Naive B cell (primary cell): ENCODE measurements around the gene UBLCP1. TPM values are rescaled to one million over a fixed set of nuclear protein-coding genes. Genes with fewer than 3 reads are reported as not detected.
"Not testable (repeated sequence)": the region's sequence is repeated elsewhere in the genome, so short reads cannot be mapped to it uniquely, and the experiment has no call there.

Experiments
- ATAC-seq, 2 donors: fragments of 150-1000 bp; cut with Tn5 transposase; 2 replicates each; pipeline ENCODE4 v1.10.0; 2021; ENCODE audit warnings: low read depth in 2 of 2, mild to moderate bottlenecking in 2 of 2, moderate library complexity in 2 of 2
- DNase-seq: peaks from one replicate; pipeline ENCODE4 v3.0.0; 2022
- H3K27ac Mint-ChIP-seq, 6 donors: one replicate each; pipeline ENCODE4 v1.8.0; 2020 to 2022; ENCODE audit warnings: mild to moderate bottlenecking in 6 of 6, mixed read lengths in 6 of 6, moderate library complexity in 5 of 6, inconsistent platforms in 2 of 6
- H3K27me3 Mint-ChIP-seq, 3 donors: one replicate each; pipeline ENCODE4 v1.8.0; 2021 to 2022; ENCODE audit warnings: mixed read lengths in 3 of 3, mild to moderate bottlenecking in 1 of 3
- H3K36me3 Mint-ChIP-seq, 2 donors: one replicate each; pipeline ENCODE4 v1.8.0; 2020 to 2022; ENCODE audit warnings: mixed read lengths in 2 of 2, inconsistent platforms in 1 of 2, mild to moderate bottlenecking in 1 of 2
- H3K4me1 Mint-ChIP-seq, 3 donors: one replicate each; pipeline ENCODE4 v1.8.0; 2020 to 2022; ENCODE audit warnings: mixed read lengths in 3 of 3, inconsistent platforms in 1 of 3, mild to moderate bottlenecking in 1 of 3, moderate library complexity in 1 of 3
- H3K4me3 Mint-ChIP-seq, 8 donors: one replicate each; pipeline ENCODE4 v1.8.0; 2020 to 2022; ENCODE audit warnings: mild to moderate bottlenecking in 8 of 8, mixed read lengths in 8 of 8, moderate library complexity in 8 of 8, inconsistent platforms in 2 of 8
- H3K9me3 Mint-ChIP-seq, 7 donors: one replicate each; pipeline ENCODE4 v1.8.0; 2020 to 2022; ENCODE audit warnings: mixed read lengths in 7 of 7, mild to moderate bottlenecking in 5 of 7, inconsistent platforms in 2 of 7, moderate library complexity in 1 of 7
- polyA plus RNA-seq, 6 donors: library from polyadenylated mRNA; unstranded; fragments of 300-500 nt; fragmentation: Illumina TruSeq; gene quantifications; one replicate each; pipeline ENCODE4 v1.2.3, GENCODE V29; 2021; ENCODE audit warnings: low read depth in 6 of 6

The UBLCP1 gene
- polyA plus RNA-seq, 6 donors from 2014 or later = 48.4 to 69.5 (median 61.2) TPM

- not testable (repeated sequence) for DNase-seq, ATAC-seq, H3K9me3 Mint-ChIP-seq, H3K36me3 Mint-ChIP-seq
- Mint-ChIP-seq H3K4me1 (peaks cover 24 to 29% (median 25%) of the 10 kb centered on the region in 3 donors), H3K4me3 (peak overlapping the region in 2 of 8 donors; percentile 11 to 74), H3K27me3 (peaks cover 5 to 22% (median 13%) of the 10 kb centered on the region in 3 donors), H3K27ac (peak overlapping the region in 1 of 6 donors; percentile 35)
These were observed 2.9 kb upstream of the UBLCP1 start for GRCh38 chr5:159260212-159260611.

GRCh38 chr5:159262472-159262858 is 625 bp upstream of the UBLCP1 start:
- H3K4me1 Mint-ChIP-seq = peaks cover 25 to 42% (median 35%) of the 10 kb centered on the region in 3 donors
- H3K4me3 Mint-ChIP-seq = peak overlapping the region; percentile 89 to 99 (median 93)
- DNase-seq (no peak), ATAC-seq (peak; percentile 1 to 4)
- H3K27me3 Mint-ChIP-seq = peaks cover 0 to 2% (median 0%) of the 10 kb centered on the region in 3 donors
- peaks cover 0 to 18% (median 8%) of the 10 kb centered on the region in 7 donors for H3K9me3 Mint-ChIP-seq
- H3K36me3 Mint-ChIP-seq = peaks cover 11% of the 10 kb centered on the region in 2 donors
- peak overlapping the region; percentile 94 to 99 (median 99) for H3K27ac Mint-ChIP-seq

DNA sequence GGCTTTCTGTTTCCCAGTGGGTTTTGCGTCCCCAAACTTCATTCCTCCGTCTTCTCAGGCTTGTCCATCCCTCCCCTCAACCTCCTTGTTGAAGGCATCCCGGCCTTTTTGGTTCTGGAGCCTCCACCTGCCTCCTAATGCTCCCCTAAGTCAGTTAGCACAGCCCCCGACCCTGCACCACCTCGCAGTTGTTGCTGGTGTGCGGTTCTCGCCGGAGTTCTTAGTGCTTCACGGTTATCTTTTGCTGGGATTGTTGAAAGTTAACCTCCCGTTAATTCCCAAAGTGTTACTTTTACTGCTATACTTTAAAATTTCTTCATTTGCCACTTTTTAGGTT is 447 bp downstream of the UBLCP1 start:
- ATAC-seq = peak; percentile 7 to 12
- Mint-ChIP-seq H3K27me3 (no peaks in the 10 kb centered on the region), H3K36me3 (peaks cover 11 to 16% of the 10 kb centered on the region in 2 donors), H3K4me1 (peaks cover 29 to 46% (median 35%) of the 10 kb centered on the region in 3 donors), H3K27ac (peak overlapping the region; percentile 71 to 99 (median 99)), H3K9me3 (peaks cover 0 to 24% (median 14%) of the 10 kb centered on the region in 7 donors), H3K4me3 (peak overlapping the region; percentile 89 to 99 (median 93))
- DNase-seq = no peak

DNA sequence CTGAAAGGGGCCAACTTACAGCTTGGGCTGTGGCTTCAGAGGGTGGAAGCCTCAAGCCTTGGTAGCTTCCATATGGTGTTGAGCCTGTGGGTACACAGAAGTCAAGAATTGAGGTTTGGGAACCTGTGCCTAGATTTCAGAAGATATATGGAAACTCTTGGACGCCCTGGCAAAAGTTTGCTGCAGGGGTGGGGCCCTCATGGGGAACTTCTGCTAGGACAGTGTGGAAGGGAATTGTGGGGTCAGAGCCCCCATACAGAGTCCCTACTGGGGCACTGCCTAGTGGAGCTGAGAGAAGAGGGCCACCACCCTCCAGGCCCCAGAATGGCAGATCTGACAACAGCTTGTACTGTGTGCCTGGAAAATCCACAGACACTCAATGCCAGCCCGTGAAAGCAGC is 3.7 kb downstream of the UBLCP1 start:
- H3K4me3 Mint-ChIP-seq, H3K27me3 Mint-ChIP-seq, DNase-seq, ATAC-seq: not testable (repeated sequence)
- H3K4me1 Mint-ChIP-seq = peaks cover 23 to 39% (median 35%) of the 10 kb centered on the region in 3 donors
- peaks cover 11 to 24% of the 10 kb centered on the region in 2 donors for H3K36me3 Mint-ChIP-seq
- H3K27ac Mint-ChIP-seq = peak overlapping the region in 1 of 6 donors; percentile 18
- H3K9me3 Mint-ChIP-seq = peaks cover 0 to 24% (median 14%) of the 10 kb centered on the region in 7 donors

GRCh38 chr5:159269723-159270122 is 6.6 kb downstream of the UBLCP1 start:
- peaks cover 5 to 17% (median 10%) of the 10 kb centered on the region in 3 donors for H3K4me1 Mint-ChIP-seq
- peaks cover 0 to 24% (median 14%) of the 10 kb centered on the region in 7 donors for H3K9me3 Mint-ChIP-seq
- H3K36me3 Mint-ChIP-seq = peaks cover 11 to 24% of the 10 kb centered on the region in 2 donors
- DNase-seq = no peak
- H3K27ac Mint-ChIP-seq = no peak overlapping the region
- H3K4me3 Mint-ChIP-seq = no peak overlapping the region
- no peaks in the 10 kb centered on the region for H3K27me3 Mint-ChIP-seq
- no peak for ATAC-seq

DNA sequence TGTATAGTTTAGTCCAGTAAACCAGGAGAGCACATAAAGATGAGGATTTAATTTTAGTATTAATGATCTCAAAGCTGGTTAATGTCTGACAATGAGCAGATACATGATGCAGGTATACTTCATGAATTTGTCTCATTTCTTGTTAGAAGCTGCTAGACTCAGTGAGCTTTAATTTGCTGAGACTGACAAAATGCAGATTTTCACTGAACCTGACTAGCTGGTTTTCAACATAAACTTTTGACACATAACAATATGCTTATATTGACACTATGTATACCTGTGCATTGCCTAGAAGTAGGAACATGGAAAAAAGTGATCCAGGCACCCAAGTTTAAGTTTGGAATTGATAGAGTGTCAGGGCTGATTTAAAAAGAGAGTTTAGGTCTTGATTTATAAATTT is 10.8 kb downstream of the UBLCP1 start:
- H3K27me3 Mint-ChIP-seq = no peaks in the 10 kb centered on the region
- ATAC-seq = no peak
- no peaks in the 10 kb centered on the region for H3K9me3 Mint-ChIP-seq
- H3K4me3 Mint-ChIP-seq = no peak overlapping the region
- peaks cover 0 to 7% of the 10 kb centered on the region in 2 donors for H3K36me3 Mint-ChIP-seq
- no peak overlapping the region for H3K27ac Mint-ChIP-seq
- H3K4me1 Mint-ChIP-seq = no peaks in the 10 kb centered on the region
- DNase-seq = no peak

DNA sequence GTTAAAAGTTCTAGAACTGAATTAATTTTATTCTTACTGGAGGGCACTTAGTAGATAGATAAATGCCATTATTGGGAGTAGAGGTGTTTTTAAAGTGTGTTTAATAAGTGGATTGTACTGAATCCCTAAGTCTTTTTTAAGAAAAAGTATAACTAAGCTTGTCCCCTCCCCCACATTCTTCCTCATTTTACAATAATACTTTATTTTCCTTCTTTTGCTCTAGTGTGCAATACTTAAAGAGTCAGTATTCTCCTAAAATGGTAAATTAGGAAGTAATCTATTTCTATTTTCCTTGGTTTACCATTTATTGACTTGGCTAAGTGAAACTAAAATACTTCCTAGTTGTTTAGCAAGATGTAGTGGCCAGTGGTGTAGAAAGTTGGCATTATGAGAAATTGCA is 11.6 kb downstream of the UBLCP1 start:
- Mint-ChIP-seq H3K4me1 (no peaks in the 10 kb centered on the region), H3K36me3 (peaks cover 0 to 7% of the 10 kb centered on the region in 2 donors), H3K27ac (no peak overlapping the region), H3K9me3 (no peaks in the 10 kb centered on the region), H3K4me3 (no peak overlapping the region), H3K27me3 (no peaks in the 10 kb centered on the region)
- no peak for ATAC-seq
- no peak for DNase-seq

- DNase-seq (peak; percentile 28), ATAC-seq (peak; percentile 52 to 65)
- H3K27me3 Mint-ChIP-seq = no peaks in the 10 kb centered on the region
- no peaks in the 10 kb centered on the region for H3K36me3 Mint-ChIP-seq
- peak overlapping the region in 1 of 8 donors; percentile 12 for H3K4me3 Mint-ChIP-seq
- H3K9me3 Mint-ChIP-seq = peaks cover 0 to 3% (median 0%) of the 10 kb centered on the region in 7 donors
- no peaks in the 10 kb centered on the region for H3K4me1 Mint-ChIP-seq
- no peak overlapping the region for H3K27ac Mint-ChIP-seq
These were observed 23.4 kb downstream of the UBLCP1 start for GRCh38 chr5:159286420-159287035.

DNA sequence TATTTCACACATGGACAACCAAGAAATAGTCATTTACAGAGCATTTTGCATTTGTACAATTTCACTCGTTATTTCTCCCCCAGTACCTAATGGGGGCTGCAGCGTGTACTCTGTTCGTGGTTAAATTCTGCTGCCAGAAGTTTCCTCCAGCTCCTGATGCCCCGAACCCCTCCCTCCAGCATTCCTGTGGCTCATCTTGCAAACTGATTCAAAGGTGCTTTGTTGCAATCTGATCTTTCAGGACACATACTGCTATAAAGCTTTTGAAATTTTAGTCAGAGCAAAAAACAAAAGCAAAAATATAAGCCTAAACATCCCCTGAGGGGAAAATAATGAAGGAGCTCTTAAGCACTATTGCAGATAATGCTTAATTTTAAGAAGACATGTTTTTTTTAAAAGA is 27.7 kb downstream of the UBLCP1 start:
- H3K36me3 Mint-ChIP-seq = no peaks in the 10 kb centered on the region
- no peak overlapping the region for H3K27ac Mint-ChIP-seq
- no peaks in the 10 kb centered on the region for H3K4me1 Mint-ChIP-seq
- H3K9me3 Mint-ChIP-seq = peaks cover 0 to 3% (median 0%) of the 10 kb centered on the region in 7 donors
- DNase-seq = no peak
- no peaks in the 10 kb centered on the region for H3K27me3 Mint-ChIP-seq
- no peak for ATAC-seq
- H3K4me3 Mint-ChIP-seq = no peak overlapping the region

DNA sequence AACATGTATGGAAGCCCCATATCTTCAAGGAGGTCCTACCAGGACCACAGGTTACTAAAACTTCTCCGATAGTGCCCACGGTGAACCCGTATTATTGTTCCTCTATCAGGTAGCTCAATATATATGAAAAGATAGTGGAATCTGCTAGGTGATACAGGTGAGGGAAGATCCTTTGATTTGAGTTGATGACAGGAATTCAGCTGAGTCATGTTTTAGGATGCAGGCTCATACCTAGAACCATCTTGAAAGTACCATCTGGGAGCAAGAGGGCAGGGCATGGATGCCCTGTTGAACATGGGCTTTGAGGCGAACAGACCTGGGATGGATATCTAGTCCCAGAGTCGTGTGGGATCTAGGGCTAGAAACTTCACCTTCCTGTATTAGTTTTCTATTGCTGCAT is 31.8 kb downstream of the UBLCP1 start:
- Mint-ChIP-seq H3K4me1 (no peaks in the 10 kb centered on the region), H3K27ac (no peak overlapping the region), H3K27me3 (no peaks in the 10 kb centered on the region), H3K9me3 (peaks cover 8 to 38% (median 26%) of the 10 kb centered on the region in 7 donors), H3K4me3 (peak overlapping the region in 1 of 8 donors; percentile 10), H3K36me3 (peaks cover 6 to 22% of the 10 kb centered on the region in 2 donors)
- ATAC-seq (no peak), DNase-seq (no peak)

GRCh38 chr5:159297300-159297699 is 34.2 kb downstream of the UBLCP1 start:
- ATAC-seq, H3K4me1 Mint-ChIP-seq, H3K27me3 Mint-ChIP-seq, DNase-seq, H3K27ac Mint-ChIP-seq, H3K4me3 Mint-ChIP-seq: not testable (repeated sequence)
- Mint-ChIP-seq H3K9me3 (peaks cover 13 to 60% (median 40%) of the 10 kb centered on the region in 7 donors), H3K36me3 (peaks cover 11 to 34% of the 10 kb centered on the region in 2 donors)

GRCh38 chr5:159301466-159301865 is 38.4 kb downstream of the UBLCP1 start:
- H3K9me3 Mint-ChIP-seq = peaks cover 21 to 74% (median 56%) of the 10 kb centered on the region in 7 donors
- ATAC-seq (no peak), DNase-seq (no peak)
- no peak overlapping the region for H3K4me3 Mint-ChIP-seq
- H3K36me3 Mint-ChIP-seq = peaks cover 21 to 54% of the 10 kb centered on the region in 2 donors
- peak overlapping the region in 1 of 6 donors; percentile 54 for H3K27ac Mint-ChIP-seq
- H3K4me1 Mint-ChIP-seq = peaks cover 6 to 18% (median 14%) of the 10 kb centered on the region in 3 donors
- no peaks in the 10 kb centered on the region for H3K27me3 Mint-ChIP-seq

DNA sequence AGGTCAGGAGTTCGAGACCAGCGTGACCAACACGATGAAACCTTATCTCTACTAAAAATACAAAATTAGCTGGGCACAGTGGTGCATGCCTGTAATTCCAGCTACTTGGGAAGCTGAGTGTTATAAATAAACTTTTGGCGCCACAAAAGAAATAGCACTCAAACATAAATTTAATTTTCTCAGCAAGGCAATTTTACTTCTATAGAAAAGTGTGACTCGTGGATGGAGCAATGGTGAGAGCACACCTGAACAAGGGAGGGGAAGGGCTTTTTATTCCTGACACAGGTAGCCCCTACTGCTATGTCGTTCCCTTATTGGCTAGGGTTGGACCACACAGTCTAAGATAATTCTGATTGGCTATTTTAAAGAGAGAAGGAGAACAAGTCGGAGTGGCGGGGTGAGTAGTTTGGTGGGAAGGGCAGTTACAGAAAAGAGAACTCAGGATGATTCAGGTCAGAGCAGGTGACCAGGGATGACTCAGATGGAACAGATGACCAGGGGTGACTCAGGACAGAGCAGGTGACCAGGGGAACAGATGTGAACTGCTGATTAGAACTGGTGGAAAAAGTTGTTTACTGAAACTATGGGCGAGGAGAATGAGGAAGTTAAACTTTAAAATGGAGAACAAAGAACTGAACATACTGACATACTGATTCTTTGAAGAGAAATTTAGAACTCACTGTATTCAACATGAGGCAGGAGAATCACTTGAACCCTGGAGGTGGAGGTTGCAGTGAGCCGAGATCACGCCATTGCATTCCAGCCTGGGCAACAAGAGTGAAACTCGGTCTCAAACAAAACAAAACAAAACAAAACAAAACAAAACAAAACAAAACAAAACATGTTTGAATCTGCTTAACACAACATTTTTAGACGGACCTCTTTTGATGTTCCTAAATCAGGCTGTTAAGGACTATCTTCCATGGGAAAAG is 39.1 kb downstream of the UBLCP1 start:
- peak in 1 of 2 donors; percentile 16 for ATAC-seq
- peaks cover 21 to 51% of the 10 kb centered on the region in 2 donors for H3K36me3 Mint-ChIP-seq
- not testable (repeated sequence) for H3K27me3 Mint-ChIP-seq, DNase-seq
- H3K9me3 Mint-ChIP-seq = peaks cover 21 to 67% (median 52%) of the 10 kb centered on the region in 7 donors
- peaks cover 6 to 18% (median 14%) of the 10 kb centered on the region in 3 donors for H3K4me1 Mint-ChIP-seq
- peak overlapping the region in 2 of 8 donors; percentile 49 to 74 for H3K4me3 Mint-ChIP-seq
- H3K27ac Mint-ChIP-seq = peak overlapping the region in 4 of 6 donors; percentile 43 to 95 (median 66)
